ENCODE data around the gene ARL15.

Gene ARL15

DNA sequence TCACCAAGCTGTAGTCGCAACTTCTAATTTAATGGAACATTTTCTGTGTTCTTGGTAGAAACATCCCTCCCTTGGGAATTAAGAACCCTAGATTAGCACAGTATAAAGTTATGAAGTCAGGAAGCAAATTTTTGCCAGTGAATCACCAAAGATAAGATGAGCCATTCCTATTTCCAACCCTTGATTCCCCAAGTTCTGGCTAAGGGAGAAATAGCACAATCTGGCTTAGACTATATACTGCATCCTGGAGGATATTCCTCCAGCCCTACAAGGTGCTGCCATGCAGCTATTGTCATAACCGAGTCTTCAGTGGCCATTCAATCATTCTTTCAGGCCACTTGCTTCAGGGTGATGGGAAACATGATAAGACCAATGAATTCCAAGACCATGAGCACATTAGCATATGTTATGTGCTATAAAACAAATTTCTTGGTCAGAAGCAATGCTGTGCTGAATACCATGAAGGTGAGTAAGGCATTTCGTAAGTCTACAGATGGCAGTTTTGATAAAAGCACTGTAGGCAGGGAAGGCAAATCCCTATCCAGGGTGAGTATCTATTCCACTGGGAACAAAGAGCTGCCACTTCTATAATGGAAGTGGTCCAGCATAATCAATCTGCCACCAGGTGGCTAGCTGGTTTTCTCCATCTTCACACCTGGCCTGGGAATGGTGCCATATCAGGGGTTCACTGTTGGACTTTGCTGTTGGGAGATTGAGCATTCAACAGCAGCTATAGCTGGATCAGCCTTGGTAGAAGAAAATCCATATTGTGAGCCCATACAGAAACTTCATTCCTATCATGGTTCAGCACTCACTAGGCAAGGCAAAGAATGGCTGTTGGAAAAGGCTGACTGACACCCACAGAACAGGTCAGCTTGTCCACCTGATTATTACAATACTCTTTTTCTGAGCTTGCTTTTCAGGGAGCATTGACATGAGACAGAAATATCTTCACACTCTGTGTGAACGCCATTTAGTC is 19.6 kb upstream of the ARL15 start:
- Histone ChIP-seq H3K4me1 (ENCODE audit: control insufficient read depth in 2 of 2, insufficient read depth in 2 of 2, low read length in 2 of 2) (no peaks in the 10 kb centered on the region), H3K9me3 (ENCODE audit: control insufficient read depth in 2 of 2, low read length in 2 of 2) (peaks cover 0 to 5% of the 10 kb centered on the region in 2 donors), H3K27me3 (ENCODE audit: control insufficient read depth in 2 of 2, insufficient read depth in 2 of 2, low read length in 2 of 2) (no peaks in the 10 kb centered on the region), H3K4me3 (ENCODE audit: low read length in 2 of 2) (no peak overlapping the region), H3K9ac (ENCODE audit: low read depth in 1 of 2, low read length in 2 of 2) (no peak overlapping the region), H3K36me3 (ENCODE audit: control insufficient read depth in 2 of 2, insufficient read depth in 2 of 2, low read length in 2 of 2) (no peaks in the 10 kb centered on the region), H3K27ac (ENCODE audit: low read depth in 2 of 2, low read length in 2 of 2) (no peak overlapping the region)

DNA sequence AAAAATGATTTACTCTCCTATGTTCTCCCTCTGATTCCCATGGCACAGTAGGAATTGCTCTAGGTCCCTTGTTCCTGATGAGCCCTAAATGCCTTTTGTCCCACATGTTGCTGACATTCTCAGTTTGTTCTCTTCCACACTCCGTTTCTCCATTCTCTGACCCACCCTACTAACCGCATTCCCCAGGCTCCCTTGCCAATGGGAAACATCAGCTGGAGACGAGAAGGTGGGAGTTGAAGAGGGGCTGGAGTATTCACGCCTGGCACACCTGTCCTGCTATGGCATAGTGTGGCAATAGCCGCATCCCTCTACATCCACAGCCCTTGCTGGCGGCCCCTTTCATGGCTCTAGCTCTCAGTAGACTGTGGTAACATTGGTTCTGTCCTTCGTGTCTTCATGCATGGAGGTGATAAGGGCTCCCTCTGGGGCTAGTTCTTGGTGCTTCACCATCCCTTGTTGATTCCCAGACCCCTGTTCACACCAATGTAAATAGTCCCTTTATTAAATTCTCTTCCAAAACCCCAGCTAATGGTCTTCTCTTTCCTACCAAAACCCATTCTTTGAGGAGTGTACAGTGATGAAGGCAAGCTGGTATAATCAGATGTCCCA is 16.4 kb upstream of the ARL15 start:
- H3K4me1 ChIP-seq (ENCODE audit: control insufficient read depth in 2 of 2, insufficient read depth in 2 of 2, low read length in 2 of 2) = no peaks in the 10 kb centered on the region
- no peak overlapping the region for H3K4me3 ChIP-seq (ENCODE audit: low read length in 2 of 2)
- no peaks in the 10 kb centered on the region for H3K9me3 ChIP-seq (ENCODE audit: control insufficient read depth in 2 of 2, low read length in 2 of 2)
- no peak overlapping the region for H3K27ac ChIP-seq (ENCODE audit: low read depth in 2 of 2, low read length in 2 of 2)
- H3K9ac ChIP-seq (ENCODE audit: low read depth in 1 of 2, low read length in 2 of 2) = no peak overlapping the region
- H3K36me3 ChIP-seq (ENCODE audit: control insufficient read depth in 2 of 2, insufficient read depth in 2 of 2, low read length in 2 of 2) = no peaks in the 10 kb centered on the region
- H3K27me3 ChIP-seq (ENCODE audit: control insufficient read depth in 2 of 2, insufficient read depth in 2 of 2, low read length in 2 of 2) = no peaks in the 10 kb centered on the region

DNA sequence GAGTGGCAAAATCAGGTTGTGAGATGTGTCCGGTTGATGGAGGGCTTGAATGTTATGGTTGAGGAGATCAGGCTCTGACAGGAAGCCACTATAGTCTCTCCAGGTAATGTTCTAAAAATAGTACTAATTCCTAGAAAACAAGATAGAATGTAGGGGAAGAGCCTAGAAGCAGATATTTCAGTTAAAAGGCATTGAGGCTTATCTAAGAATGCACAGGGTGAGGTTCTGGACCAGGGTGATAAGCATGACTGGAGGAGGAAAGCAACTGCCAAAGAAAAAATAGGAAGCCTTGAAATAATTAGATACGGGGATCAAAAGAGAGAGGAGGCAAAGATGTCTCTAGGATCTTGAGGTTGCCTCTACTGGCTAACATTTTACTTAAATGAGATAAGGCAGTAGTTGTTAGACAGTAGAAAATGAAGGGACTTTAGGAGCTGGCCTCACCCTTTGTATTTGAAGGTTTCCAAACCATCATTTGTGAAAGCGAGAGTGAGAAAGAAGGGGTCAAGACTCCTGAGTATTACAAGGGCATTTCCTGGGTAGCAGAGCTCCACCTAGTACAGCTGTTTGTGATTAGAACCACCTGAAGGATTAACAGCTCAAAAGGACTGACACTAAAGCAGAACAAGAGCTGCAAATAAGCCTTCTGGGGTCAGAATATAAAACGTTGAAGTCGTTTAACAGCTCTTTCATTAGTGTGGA is 15.4 kb upstream of the ARL15 start:
- Histone ChIP-seq H3K9me3 (ENCODE audit: control insufficient read depth in 2 of 2, low read length in 2 of 2) (no peaks in the 10 kb centered on the region), H3K27me3 (ENCODE audit: control insufficient read depth in 2 of 2, insufficient read depth in 2 of 2, low read length in 2 of 2) (no peaks in the 10 kb centered on the region), H3K9ac (ENCODE audit: low read depth in 1 of 2, low read length in 2 of 2) (no peak overlapping the region), H3K36me3 (ENCODE audit: control insufficient read depth in 2 of 2, insufficient read depth in 2 of 2, low read length in 2 of 2) (no peaks in the 10 kb centered on the region), H3K4me3 (ENCODE audit: low read length in 2 of 2) (no peak overlapping the region), H3K27ac (ENCODE audit: low read depth in 2 of 2, low read length in 2 of 2) (no peak overlapping the region), H3K4me1 (ENCODE audit: control insufficient read depth in 2 of 2, insufficient read depth in 2 of 2, low read length in 2 of 2) (no peaks in the 10 kb centered on the region)

DNA sequence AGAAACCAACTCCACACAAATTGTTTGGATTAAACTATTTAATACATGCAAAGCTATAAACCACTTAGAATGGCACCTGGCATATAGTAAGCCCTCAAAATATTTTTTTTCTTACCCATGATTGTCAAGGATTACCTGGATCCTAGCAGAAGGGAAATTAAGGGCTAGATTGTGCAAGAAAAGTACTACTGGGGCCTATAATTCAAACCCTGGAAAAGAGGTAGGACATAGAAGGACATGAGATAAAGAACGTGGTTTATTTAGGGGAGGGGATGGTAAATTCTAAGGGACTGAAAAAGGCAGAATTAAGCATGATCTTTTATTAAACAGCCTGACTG is 14.9 kb upstream of the ARL15 start:
- H3K4me1 ChIP-seq (ENCODE audit: control insufficient read depth in 2 of 2, insufficient read depth in 2 of 2, low read length in 2 of 2) = no peaks in the 10 kb centered on the region
- H3K9me3 ChIP-seq (ENCODE audit: control insufficient read depth in 2 of 2, low read length in 2 of 2) = no peaks in the 10 kb centered on the region
- no peak overlapping the region for H3K9ac ChIP-seq (ENCODE audit: low read depth in 1 of 2, low read length in 2 of 2)
- H3K36me3 ChIP-seq (ENCODE audit: control insufficient read depth in 2 of 2, insufficient read depth in 2 of 2, low read length in 2 of 2) = no peaks in the 10 kb centered on the region
- no peak overlapping the region for H3K4me3 ChIP-seq (ENCODE audit: low read length in 2 of 2)
- H3K27ac ChIP-seq (ENCODE audit: low read depth in 2 of 2, low read length in 2 of 2) = no peak overlapping the region
- no peaks in the 10 kb centered on the region for H3K27me3 ChIP-seq (ENCODE audit: control insufficient read depth in 2 of 2, insufficient read depth in 2 of 2, low read length in 2 of 2)

DNA sequence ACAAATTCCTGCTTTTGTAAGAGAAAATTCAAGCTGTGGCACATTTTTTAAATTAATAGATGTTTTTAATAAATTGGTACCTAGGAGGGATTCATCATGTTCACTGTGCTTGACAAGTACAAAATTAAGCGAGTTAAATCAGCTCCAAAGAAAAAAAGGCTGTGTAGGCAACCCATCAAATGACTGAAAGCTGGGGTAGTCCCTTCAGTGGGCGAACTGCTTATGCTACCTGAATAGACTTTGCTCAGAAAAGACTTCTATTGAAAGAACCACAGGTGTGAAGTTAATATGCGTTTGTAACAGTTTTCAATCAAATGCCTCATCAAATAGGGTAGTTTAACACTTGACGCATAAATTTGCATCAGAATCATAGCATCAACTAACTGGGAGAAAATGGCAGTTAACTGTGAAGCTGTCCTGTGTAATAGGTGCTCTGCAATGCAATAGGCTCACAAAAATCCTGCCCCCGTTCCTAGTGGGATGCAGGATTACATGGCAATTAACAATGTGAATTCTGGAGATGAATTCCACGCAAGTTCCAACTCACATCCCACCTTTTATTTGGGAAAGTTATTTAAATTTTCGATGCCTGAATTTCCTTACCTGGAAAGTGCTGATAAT is 14.4 kb upstream of the ARL15 start:
- H3K27ac ChIP-seq (ENCODE audit: low read depth in 2 of 2, low read length in 2 of 2) = no peak overlapping the region
- no peak overlapping the region for H3K4me3 ChIP-seq (ENCODE audit: low read length in 2 of 2)
- H3K4me1 ChIP-seq (ENCODE audit: control insufficient read depth in 2 of 2, insufficient read depth in 2 of 2, low read length in 2 of 2) = no peaks in the 10 kb centered on the region
- no peaks in the 10 kb centered on the region for H3K9me3 ChIP-seq (ENCODE audit: control insufficient read depth in 2 of 2, low read length in 2 of 2)
- H3K27me3 ChIP-seq (ENCODE audit: control insufficient read depth in 2 of 2, insufficient read depth in 2 of 2, low read length in 2 of 2) = no peaks in the 10 kb centered on the region
- H3K36me3 ChIP-seq (ENCODE audit: control insufficient read depth in 2 of 2, insufficient read depth in 2 of 2, low read length in 2 of 2) = no peaks in the 10 kb centered on the region
- H3K9ac ChIP-seq (ENCODE audit: low read depth in 1 of 2, low read length in 2 of 2) = no peak overlapping the region

DNA sequence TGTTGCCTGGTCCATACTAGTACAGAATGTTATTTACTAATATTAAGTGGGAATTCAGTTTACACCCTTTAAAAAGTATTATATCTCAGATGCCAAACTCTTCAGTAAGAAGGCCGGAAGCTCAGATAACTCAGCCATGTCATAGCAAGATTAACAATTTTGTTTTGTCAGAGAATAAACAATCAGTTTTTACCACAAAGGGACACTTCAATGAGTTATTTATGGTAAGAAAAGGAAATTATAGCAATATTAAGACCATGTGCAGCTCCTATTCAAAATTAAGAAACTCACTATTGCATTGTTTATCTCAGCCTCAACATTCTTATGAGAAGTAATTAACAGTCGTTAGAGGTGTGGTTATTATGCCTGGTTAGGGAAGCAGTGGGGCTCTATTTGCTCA is 13.1 kb upstream of the ARL15 start:
- no peak overlapping the region for H3K9ac ChIP-seq (ENCODE audit: low read depth in 1 of 2, low read length in 2 of 2)
- H3K27ac ChIP-seq (ENCODE audit: low read depth in 2 of 2, low read length in 2 of 2) = no peak overlapping the region
- no peak overlapping the region for H3K4me3 ChIP-seq (ENCODE audit: low read length in 2 of 2)
- no peaks in the 10 kb centered on the region for H3K9me3 ChIP-seq (ENCODE audit: control insufficient read depth in 2 of 2, low read length in 2 of 2)
- H3K36me3 ChIP-seq (ENCODE audit: control insufficient read depth in 2 of 2, insufficient read depth in 2 of 2, low read length in 2 of 2) = no peaks in the 10 kb centered on the region
- no peaks in the 10 kb centered on the region for H3K27me3 ChIP-seq (ENCODE audit: control insufficient read depth in 2 of 2, insufficient read depth in 2 of 2, low read length in 2 of 2)
- H3K4me1 ChIP-seq (ENCODE audit: control insufficient read depth in 2 of 2, insufficient read depth in 2 of 2, low read length in 2 of 2) = no peaks in the 10 kb centered on the region

DNA sequence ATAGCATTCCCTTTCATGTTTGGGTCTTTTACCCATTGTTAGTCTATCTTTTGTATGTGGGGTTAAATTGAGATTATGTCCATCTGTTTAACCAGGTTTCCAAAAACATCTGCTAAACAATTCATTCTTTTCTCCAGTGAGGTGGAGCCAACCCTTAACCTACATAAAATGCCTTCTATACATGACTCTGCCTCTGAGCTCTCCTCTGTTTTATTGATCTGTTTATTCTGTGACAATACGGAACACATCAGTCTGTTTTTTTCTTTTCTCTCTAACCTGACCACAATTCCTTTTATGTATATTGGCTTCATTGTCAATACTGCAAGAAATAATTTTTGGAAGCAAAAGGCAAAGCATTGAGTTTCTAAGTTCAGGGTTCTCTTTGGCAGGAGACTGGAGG is 9.9 kb upstream of the ARL15 start:
- Histone ChIP-seq H3K27ac (ENCODE audit: low read depth in 2 of 2, low read length in 2 of 2) (no peak overlapping the region), H3K9me3 (ENCODE audit: control insufficient read depth in 2 of 2, low read length in 2 of 2) (no peaks in the 10 kb centered on the region), H3K4me3 (ENCODE audit: low read length in 2 of 2) (no peak overlapping the region), H3K4me1 (ENCODE audit: control insufficient read depth in 2 of 2, insufficient read depth in 2 of 2, low read length in 2 of 2) (no peaks in the 10 kb centered on the region), H3K27me3 (ENCODE audit: control insufficient read depth in 2 of 2, insufficient read depth in 2 of 2, low read length in 2 of 2) (no peaks in the 10 kb centered on the region), H3K36me3 (ENCODE audit: control insufficient read depth in 2 of 2, insufficient read depth in 2 of 2, low read length in 2 of 2) (no peaks in the 10 kb centered on the region), H3K9ac (ENCODE audit: low read depth in 1 of 2, low read length in 2 of 2) (no peak overlapping the region)

DNA sequence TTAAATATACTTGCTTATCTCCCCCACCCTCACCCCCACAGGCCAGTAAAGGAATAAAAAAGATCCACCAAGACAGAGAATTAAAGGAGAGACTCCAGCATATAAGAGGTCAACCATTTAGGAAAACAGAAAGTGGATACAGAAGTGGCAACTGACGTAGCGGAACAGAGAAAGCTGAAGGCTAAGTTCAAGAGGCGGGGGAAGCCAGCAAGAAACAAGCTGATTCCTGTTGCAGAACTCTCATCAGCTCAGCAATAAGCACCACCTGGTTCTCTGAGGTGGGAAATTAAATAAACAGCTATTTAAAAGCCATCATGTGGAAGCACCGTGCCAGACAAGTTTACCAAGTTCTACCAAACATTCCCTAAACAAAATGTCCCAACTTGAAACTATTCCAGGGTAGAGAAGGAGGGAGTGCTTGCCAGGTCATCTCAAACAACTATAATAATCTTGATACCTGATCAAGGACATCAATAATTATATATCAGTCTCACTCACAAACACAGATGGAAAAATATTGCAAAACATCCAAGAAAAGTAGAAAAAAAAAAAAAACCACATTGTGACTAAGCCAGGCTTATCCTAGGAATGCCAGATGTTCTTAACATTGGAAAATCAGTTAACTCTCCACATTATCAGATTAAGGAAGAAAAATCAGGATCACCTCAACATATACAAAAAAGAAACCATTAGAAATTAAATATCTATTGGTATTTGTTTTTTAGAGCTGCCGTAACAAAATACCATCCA is 7.3 kb upstream of the ARL15 start:
- Histone ChIP-seq H3K36me3 (ENCODE audit: control insufficient read depth in 2 of 2, insufficient read depth in 2 of 2, low read length in 2 of 2) (no peaks in the 10 kb centered on the region), H3K4me1 (ENCODE audit: control insufficient read depth in 2 of 2, insufficient read depth in 2 of 2, low read length in 2 of 2) (no peaks in the 10 kb centered on the region), H3K9me3 (ENCODE audit: control insufficient read depth in 2 of 2, low read length in 2 of 2) (no peaks in the 10 kb centered on the region), H3K4me3 (ENCODE audit: low read length in 2 of 2) (no peak overlapping the region), H3K27ac (ENCODE audit: low read depth in 2 of 2, low read length in 2 of 2) (no peak overlapping the region), H3K9ac (ENCODE audit: low read depth in 1 of 2, low read length in 2 of 2) (no peak overlapping the region), H3K27me3 (ENCODE audit: control insufficient read depth in 2 of 2, insufficient read depth in 2 of 2, low read length in 2 of 2) (no peaks in the 10 kb centered on the region)

DNA sequence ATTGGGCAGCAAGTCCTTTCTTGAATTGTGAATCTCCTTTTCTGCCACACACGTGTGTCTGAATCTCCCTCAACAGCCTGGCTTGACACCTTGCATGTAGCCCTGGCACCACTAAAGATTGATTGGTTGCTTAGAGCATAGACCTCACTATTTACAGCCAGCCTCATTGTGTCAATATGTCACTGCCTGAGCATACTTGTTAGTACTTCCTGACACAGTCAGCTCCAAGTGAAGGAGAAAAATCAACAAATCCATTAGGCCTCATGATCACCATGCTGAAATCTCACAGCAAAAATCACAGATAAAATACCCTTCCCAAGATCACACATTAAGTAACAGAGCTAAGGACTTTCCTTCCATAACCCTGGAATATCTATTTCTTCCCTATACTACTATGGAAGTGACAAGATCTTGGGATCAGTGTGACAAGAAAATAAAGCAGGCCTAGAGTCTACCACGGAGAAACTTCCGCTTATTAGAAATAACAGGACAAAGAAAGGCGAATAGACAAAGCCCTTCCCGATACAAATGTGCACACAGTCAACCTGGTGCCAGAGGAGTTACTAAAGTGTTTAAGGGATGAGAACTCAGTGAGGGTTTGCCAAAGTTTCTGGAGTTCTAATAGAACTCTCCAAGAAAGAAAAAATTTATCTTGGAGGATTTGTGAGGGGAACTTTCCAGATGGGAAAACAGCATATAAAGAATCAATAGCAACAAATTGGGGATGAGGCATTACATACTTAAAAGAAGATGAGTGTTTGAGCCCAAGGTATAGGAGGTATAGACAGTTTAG is 5.6 kb upstream of the ARL15 start:
- H3K4me1 ChIP-seq (ENCODE audit: control insufficient read depth in 2 of 2, insufficient read depth in 2 of 2, low read length in 2 of 2) = no peaks in the 10 kb centered on the region
- H3K27me3 ChIP-seq (ENCODE audit: control insufficient read depth in 2 of 2, insufficient read depth in 2 of 2, low read length in 2 of 2) = no peaks in the 10 kb centered on the region

More for the DNA sequence above, 5.6 kb upstream of the ARL15 start:
- H3K9ac ChIP-seq (ENCODE audit: low read depth in 1 of 2, low read length in 2 of 2) = no peak overlapping the region
- no peaks in the 10 kb centered on the region for H3K36me3 ChIP-seq (ENCODE audit: control insufficient read depth in 2 of 2, insufficient read depth in 2 of 2, low read length in 2 of 2)
- H3K4me3 ChIP-seq (ENCODE audit: low read length in 2 of 2) = no peak overlapping the region
- H3K27ac ChIP-seq (ENCODE audit: low read depth in 2 of 2, low read length in 2 of 2) = no peak overlapping the region
- H3K9me3 ChIP-seq (ENCODE audit: control insufficient read depth in 2 of 2, low read length in 2 of 2) = no peaks in the 10 kb centered on the region
